Hepatocyte (in vitro differentiated cells): ENCODE data around the gene AIF1.

Source experiments
- EZH2 ChIP-seq: fragments of 200-600 bp; sonication (generic); IDR thresholded peaks from 2 replicates; pipeline ENCODE4 v1.6.1; 2016; ENCODE audit warnings: antibody characterized with exemption, mild to moderate bottlenecking, borderline replicate concordance
- EZH2phosphoT487 ChIP-seq: fragments of 200-600 bp; sonication (generic); IDR thresholded peaks from one replicate; pipeline ENCODE4 v1.6.1; 2018; ENCODE audit warnings: antibody characterized with exemption, mild to moderate bottlenecking, low read depth, moderate library complexity; ENCODE audit not compliant: unreplicated experiment, severe bottlenecking
- TF ChIP-seq, protein P1 (sequence below): fragments of 200-600 bp; sonication (generic); IDR thresholded peaks from 2 replicates; pipeline ENCODE4 v1.5.1; 2016; ENCODE audit warnings: antibody characterized with exemption, mild to moderate bottlenecking; ENCODE audit not compliant: poor library complexity

GRCh38 chr6:31615748-31616147 lies 714 bp downstream of the AIF1 start:
- TF ChIP-seq, protein P1, sequence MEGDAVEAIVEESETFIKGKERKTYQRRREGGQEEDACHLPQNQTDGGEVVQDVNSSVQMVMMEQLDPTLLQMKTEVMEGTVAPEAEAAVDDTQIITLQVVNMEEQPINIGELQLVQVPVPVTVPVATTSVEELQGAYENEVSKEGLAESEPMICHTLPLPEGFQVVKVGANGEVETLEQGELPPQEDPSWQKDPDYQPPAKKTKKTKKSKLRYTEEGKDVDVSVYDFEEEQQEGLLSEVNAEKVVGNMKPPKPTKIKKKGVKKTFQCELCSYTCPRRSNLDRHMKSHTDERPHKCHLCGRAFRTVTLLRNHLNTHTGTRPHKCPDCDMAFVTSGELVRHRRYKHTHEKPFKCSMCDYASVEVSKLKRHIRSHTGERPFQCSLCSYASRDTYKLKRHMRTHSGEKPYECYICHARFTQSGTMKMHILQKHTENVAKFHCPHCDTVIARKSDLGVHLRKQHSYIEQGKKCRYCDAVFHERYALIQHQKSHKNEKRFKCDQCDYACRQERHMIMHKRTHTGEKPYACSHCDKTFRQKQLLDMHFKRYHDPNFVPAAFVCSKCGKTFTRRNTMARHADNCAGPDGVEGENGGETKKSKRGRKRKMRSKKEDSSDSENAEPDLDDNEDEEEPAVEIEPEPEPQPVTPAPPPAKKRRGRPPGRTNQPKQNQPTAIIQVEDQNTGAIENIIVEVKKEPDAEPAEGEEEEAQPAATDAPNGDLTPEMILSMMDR = no peak
- TF ChIP-seq EZH2 (no peak), EZH2phosphoT487 (no peak)
